HG03432 (cell line): Measurements from ENCODE around the gene CNNM3.

Experiments
- ATAC-seq: cut with Tn5 transposase; IDR thresholded peaks from one replicate; pipeline ENCODE4 v1.9.1; 2021; ENCODE audit warnings: mild to moderate bottlenecking, moderate library complexity; ENCODE audit not compliant: unreplicated experiment

CNNM3 gene

GRCh38 chr2:96838345-96839292, 22.6 kb downstream of the CNNM3 start:
- ATAC-seq: peak; percentile 4

GRCh38 chr2:96839293-96839874, 23.3 kb downstream of the CNNM3 start:
- ATAC-seq: peak; percentile 80

GRCh38 chr2:96839875-96840850, 24.1 kb downstream of the CNNM3 start:
- ATAC-seq: no peak

- ATAC-seq: no peak
Observed at GRCh38 chr2:96841701-96842495, 25.8 kb downstream of the CNNM3 start.

GRCh38 chr2:96842600-96842999, 26.5 kb downstream of the CNNM3 start:
- ATAC-seq: no peak

- no peak for ATAC-seq
Observed at GRCh38 chr2:96843538-96844268, 27.6 kb downstream of the CNNM3 start, which contains the start of gene ANKRD23. TSS of gene ANKRD23 (minus strand) at chr2:96844021. CDS start at chr2:96843992, 29 bp downstream.

GRCh38 chr2:96844405-96844808, 28.3 kb downstream of the CNNM3 start:
- no peak for ATAC-seq

GRCh38 chr2:96846825-96847224, 30.8 kb downstream of the CNNM3 start:
- no peak for ATAC-seq

GRCh38 chr2:96847586-96847985, 31.5 kb downstream of the CNNM3 start:
- ATAC-seq: no peak

GRCh38 chr2:96848264-96848663, 32.2 kb downstream of the CNNM3 start:
- no peak for ATAC-seq

- no peak for ATAC-seq
Observed at GRCh38 chr2:96852667-96853066, 36.6 kb downstream of the CNNM3 start.

GRCh38 chr2:96853321-96853720, 37.3 kb downstream of the CNNM3 start:
- no peak for ATAC-seq

GRCh38 chr2:96856776-96857666, 41.0 kb downstream of the CNNM3 start:
- ATAC-seq: peak; percentile 23

- peak; percentile 90 for ATAC-seq
Observed at GRCh38 chr2:96857667-96858372, 41.8 kb downstream of the CNNM3 start, which contains the start of gene ANKRD39. TSS of gene ANKRD39 (minus strand) at chr2:96858016. CDS start at chr2:96857987, 29 bp downstream.

- no peak for ATAC-seq
Observed at GRCh38 chr2:96859099-96859649, 43.1 kb downstream of the CNNM3 start.

GRCh38 chr2:96859681-96860064, 43.6 kb downstream of the CNNM3 start:
- no peak for ATAC-seq
